WTC11 (cell line): ENCODE results near the gene TNNT2.

Experiments
- ATF1 ChIP-seq: sonication (generic); formaldehyde crosslinking; IDR thresholded peaks from 2 replicates; pipeline ENCODE4 v1.8.1; 2023; ENCODE audit warnings: mild to moderate bottlenecking, moderate library complexity, missing genetic modification reagents
- CTCF ChIP-seq: fragments of 200-600 bp; IDR thresholded peaks from 2 replicates; pipeline ENCODE4 v1.8.0; 2022; ENCODE audit warnings: antibody characterized with exemption
- E2F5 ChIP-seq: sonication (generic); formaldehyde crosslinking; IDR thresholded peaks from 2 replicates; pipeline ENCODE4 v1.8.1; 2022; ENCODE audit warnings: mild to moderate bottlenecking, moderate library complexity, missing genetic modification reagents
- ERG ChIP-seq: fragments of 250-450 bp; sonication (Bioruptor Pico); IDR thresholded peaks from 2 replicates; pipeline ENCODE4 v1.8.0; 2021; ENCODE audit warnings: mild to moderate bottlenecking
- TEAD4 ChIP-seq: sonication (generic); formaldehyde crosslinking; IDR thresholded peaks from 2 replicates; pipeline ENCODE4 v1.8.0; 2022; ENCODE audit warnings: mild to moderate bottlenecking, missing genetic modification reagents
- TP53 ChIP-seq: sonication (generic); formaldehyde crosslinking; IDR thresholded peaks from 2 replicates; pipeline ENCODE4 v1.8.1; 2023; ENCODE audit warnings: mild to moderate bottlenecking, missing genetic modification reagents

GRCh38 chr1:201419256-201419655 lies 41.8 kb upstream of the TNNT2 start:
- TF ChIP-seq CTCF (no peak), ATF1 (CRISPR knock-in tag) (no peak), TP53 (CRISPR knock-in tag) (no peak), ERG (no peak), E2F5 (CRISPR knock-in tag) (no peak), TEAD4 (CRISPR knock-in tag) (no peak)
